DLD1 (cell line): ENCODE measurements around the gene FHIP2A.
"Not testable (repeated sequence)": the region's sequence is repeated elsewhere in the genome, so short reads cannot be mapped to it uniquely, and the experiment has no call there.

Experiments
- in situ Hi-C: cut with HindIII; loops from 2 replicates; pipeline ENCODE4 v1.10.0; 2017; ENCODE audit warnings: low sequenced_read_pairs

FHIP2A gene

DNA sequence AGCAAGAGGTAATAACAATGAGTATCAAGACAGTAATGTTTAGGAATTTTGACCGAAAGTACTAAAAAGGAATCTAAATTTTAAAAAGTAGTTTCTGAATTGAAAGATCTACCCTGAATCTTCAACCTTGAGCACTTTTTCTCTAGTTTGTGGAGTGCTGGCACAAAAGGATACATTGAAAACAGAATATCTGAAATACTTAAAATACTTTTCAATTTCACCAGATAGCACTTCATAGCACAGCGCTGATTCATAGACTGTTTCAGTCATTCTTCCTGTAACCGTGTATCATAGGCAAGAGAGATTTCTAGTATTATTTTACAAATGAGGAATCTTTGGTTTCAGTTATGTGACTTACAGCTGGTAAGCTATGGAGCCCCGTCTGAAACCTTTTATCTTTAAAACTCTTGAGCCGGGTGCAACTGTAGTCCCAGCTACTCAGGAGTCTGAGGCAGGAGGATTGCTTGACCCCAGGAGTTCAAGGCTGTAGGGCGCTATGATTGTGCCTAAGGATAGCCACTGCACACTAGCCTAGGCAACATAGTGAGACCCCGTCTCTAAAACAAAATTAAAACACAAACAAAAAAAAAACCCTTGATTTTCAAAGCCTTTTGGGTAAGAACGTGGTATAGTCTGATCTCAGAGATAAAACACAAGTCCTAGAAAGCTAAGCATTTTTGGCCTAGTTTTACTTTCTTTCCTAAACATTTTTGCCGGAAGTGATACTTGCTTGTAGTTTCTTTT lies 35.1 kb downstream of the FHIP2A start:
- in situ Hi-C loops = no loop called here

DNA sequence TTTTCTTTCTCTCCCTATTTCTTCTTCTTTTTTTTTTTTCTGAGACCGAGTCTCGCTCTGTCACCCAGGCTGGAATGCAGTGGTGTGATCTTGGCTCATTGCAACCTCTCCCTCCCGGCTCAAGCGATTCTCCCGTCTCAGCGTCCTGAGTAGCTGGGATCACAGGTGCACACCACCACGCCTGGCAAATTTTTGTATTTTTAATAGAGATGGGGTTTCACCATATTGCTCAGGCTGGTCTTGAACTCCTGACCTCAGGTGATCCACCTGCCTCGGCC lies 35.6 kb downstream of the FHIP2A start:
- in situ Hi-C loops = not testable (repeated sequence)

DNA sequence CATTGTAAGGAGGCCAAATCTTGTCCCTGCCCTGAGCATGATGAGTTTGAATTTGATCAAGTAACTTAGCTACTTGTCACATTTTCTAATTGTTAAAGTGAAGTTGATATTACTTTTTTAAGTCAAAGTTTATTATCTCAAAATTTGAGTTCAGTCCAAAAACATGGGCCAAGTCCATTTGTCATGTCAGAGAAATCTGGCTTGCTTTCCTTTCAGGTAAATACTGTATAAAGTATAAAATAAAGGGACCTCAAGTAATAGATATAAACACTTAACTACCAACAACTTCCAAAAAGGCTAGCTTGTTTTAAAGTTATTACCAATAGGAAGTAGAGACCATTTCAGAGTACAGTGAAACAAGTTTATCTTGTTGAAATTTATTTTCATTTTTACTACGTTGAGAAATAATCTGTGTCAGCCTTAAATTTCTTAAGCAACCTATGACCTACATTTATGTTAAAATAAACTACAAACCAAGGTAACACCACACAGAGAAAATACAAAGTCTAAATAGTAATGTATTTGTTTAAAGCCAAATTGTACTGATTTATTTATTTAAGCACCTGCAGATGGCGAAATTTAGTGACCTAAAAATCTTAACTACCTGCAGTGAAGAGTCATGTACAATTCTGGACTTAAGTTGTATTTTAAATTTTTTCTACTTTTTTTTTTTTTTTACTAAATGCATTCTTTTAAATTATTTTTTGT lies 36.5 kb downstream of the FHIP2A start:
- in situ Hi-C loops = no loop called here

DNA sequence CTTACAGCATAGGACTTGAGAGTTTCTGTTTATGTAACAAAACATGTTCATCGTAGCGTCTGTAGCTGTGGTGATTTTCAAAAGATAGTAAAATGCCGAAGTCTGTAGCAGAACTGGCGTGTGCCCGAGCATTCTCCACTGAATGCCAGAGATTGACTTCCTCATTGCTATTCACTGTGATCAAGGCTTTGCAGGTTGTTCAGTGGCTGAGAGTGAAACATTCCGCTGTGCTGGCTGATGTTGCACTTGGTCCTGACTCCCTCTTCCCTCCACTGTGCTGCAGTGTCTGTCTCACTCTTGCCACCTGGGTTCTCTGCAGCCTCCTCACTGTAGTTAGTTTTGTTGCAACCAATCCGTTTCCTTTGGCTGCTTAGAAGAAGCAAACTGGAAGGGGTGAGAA lies 37.6 kb downstream of the FHIP2A start:
- in situ Hi-C loops = no loop called here

DNA sequence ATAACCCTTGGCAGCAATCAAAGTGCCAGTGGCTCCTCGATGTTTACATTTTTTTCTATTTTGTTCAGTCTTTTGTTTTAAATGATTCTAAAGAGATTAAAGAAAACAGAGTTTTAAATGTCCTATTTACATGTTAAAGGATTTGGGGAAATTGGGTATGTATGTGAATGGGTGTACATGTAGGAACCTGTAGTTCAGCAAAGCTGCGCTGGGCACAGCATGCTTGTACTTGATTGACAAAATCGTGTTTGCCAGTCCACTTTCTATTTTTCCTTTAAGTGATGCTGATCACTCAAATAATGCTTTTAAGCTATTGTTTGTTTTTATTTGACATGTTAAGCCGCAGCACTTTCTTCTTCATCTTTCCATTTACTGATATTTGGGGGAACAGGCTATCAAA lies 40.9 kb downstream of the FHIP2A start:
- in situ Hi-C loops = no loop called here

DNA sequence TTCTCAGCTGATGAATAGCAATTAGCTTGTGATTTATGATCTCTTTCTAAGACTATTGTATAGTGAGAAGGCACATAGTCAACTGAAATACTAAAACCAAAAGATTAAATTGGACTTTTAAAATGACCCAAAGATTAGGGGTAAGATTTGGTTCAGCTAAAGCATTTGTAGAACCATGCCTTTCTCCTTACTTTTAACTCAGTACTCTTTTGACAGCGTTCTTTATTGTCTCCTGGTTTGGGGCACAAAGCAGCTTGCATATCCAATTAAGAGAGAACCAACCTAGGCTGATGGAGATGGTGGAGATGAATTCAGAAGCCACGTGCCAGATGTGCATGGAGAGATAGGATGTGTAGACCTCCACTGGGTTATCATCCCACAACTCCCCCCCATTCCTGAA lies 45.8 kb downstream of the FHIP2A start:
- in situ Hi-C loops = no loop called here

DNA sequence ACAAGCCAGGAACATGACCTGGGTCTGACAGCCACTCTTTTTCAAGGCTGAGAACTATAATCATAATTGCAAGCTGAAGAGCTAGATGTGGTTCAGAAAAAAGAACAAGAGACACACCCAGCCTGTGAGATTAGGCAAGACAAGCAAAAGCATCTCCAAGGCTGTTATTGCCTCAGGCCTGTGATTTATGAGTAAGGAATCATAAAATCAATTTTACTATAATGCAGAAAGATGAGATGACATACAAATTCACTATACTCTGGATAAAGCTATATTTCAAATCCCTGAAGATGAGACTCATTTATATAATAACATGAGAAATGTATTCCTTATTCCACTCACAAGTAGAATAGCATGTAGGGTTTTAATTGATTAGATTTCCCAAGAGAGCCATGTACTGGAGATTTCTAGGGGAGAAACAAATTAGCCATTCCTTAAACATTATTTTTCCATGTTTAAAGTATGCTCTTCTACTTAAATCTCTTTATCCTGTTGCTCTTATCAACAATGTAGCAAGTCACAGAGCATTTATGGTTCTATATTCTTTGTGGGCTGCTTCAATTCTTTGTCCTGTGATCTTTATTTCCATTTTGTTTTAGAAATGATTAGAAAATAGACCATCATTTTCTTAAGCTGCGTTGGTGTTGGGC lies 47.4 kb downstream of the FHIP2A start:
- in situ Hi-C loops = no loop called here

DNA sequence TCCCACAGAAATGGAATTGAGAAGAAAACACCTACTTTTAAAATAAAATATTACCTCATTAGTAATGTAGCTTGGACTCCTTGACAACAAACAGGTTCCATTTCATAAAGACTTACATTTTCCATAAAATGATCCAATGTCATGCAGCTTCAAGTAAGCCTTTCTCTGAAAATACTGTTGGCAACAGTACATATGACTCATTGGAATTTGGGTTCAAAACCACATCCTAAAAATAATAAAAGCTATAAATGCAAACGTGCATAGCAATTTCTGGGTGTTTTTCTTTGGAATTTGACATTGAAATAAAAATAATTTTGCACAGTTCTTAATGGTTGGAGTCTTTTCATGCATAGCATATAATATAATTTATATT lies 47.9 kb downstream of the FHIP2A start:
- in situ Hi-C loops = no loop called here

DNA sequence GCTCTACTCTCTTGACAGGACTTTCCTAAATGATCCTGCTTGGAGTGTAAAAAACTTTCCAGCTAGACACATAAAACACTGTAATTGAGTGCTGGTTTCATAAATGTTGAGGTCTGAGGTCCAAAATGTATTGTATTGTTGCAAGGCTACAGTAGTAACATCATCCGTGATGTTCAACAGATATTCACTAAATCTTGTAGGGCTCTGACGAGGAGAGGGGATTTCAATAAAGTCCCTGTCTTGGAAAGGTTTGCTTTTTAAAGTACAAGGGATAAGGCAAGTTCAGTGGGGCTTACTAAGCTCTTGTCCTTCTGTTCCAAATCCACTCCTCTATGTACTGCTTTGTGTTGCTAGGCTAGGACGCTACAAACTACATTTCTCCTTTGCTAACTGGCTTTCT lies 48.9 kb downstream of the FHIP2A start:
- in situ Hi-C loops = no loop called here

DNA sequence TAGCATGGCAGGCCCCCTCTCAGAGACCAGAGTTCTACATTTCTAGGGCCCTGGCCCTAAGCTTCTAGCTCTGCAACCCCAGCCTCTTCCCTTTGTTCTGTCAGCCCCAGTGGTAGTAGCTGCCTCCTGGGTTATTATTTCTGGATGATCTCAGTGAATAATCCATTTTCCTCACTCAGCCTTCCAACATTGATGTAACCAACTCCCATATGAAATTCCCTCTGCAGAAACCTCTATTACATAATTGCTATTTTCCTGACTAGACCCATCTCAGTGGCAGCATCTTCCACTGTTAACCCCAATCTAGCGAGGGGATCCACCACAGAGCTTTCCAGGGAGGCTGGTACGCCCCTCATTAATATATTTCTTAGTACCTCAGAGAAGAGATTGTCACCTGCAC lies 49.8 kb downstream of the FHIP2A start:
- in situ Hi-C loops = no loop called here
